HepG2 (cell line): ENCODE results near the gene MCM8. TPM values are rescaled to one million over a fixed set of nuclear protein-coding genes. Genes with fewer than 3 reads are reported as not detected.

Source experiments
- ATAC-seq: fragments of 200-7000 bp; cut with Tn5 transposase; 3 replicates; pipeline ENCODE4 v1.9.1; 2020; ENCODE audit warnings: mild to moderate bottlenecking, moderate library complexity
- BruUV-seq: library from RNA; stranded (reverse); fragments of 400-500 nt; replicated peaks from 2 replicates; lab custom pipeline; 2021; lab: Mats Ljungman, UMichigan
- CTCF ChIA-PET: fragments of 300-600 bp; formaldehyde crosslinking; extraction: SDS; loops from one replicate; lab custom pipeline; 2021; ENCODE audit warnings: low total read pairs, inconsistent platforms, low intra/inter-chr PET ratio; lab: Yijun Ruan, JAX
- POLR2A ChIA-PET: fragments of 350-600 bp; sonication (Branson Sonifier 250); formaldehyde crosslinking; loops from one replicate; lab custom pipeline; 2020; ENCODE audit warnings: antibody characterized with exemption, inconsistent platforms; lab: Yijun Ruan, JAX
- DNase-seq: peaks from one replicate; pipeline ENCODE4 v3.0.0-alpha.2; 2015; ENCODE audit warnings: low spot score
- FAIRE-seq: peaks from 3 replicates; lab custom pipeline; 2011; peaks lifted over from hg19 to GRCh38; lab: Jason Lieb, UNC
- H2AFZ ChIP-seq: one replicate; pipeline ENCODE4 v1.6.1; 2011; ENCODE audit warnings: low read length, inconsistent platforms
- H3K27ac ChIP-seq: fragments of 300-600 bp; 3 replicates; pipeline ENCODE4 v1.8.0; 2011; ENCODE audit warnings: mixed run types, mild to moderate bottlenecking, mixed read lengths, low read length, inconsistent platforms; ENCODE audit not compliant: insufficient read depth; ENCODE audit errors: extremely low read length
- H3K27me3 ChIP-seq, 2 experiments: fragments of 200-600 bp in 1 of 2; 2 replicates in 1 of 2; 3 replicates in 1 of 2; pipeline versions ENCODE4 v1.6.0 to v1.8.0; 2011; ENCODE audit warnings: low read length in 2 of 2, mild to moderate bottlenecking in 2 of 2, moderate library complexity in 2 of 2, inconsistent platforms in 1 of 2; ENCODE audit not compliant: insufficient read depth in 2 of 2, control insufficient read depth in 1 of 2
- H3K36me3 ChIP-seq, 2 experiments: fragments of 200-600 bp in 1 of 2; replicated peaks in 1 of 2; 2 replicates in 1 of 2; 3 replicates in 1 of 2; pipeline versions ENCODE4 v1.5.1 to v1.8.0; 2011; ENCODE audit warnings: low read length in 2 of 2, inconsistent platforms in 1 of 2; ENCODE audit not compliant: insufficient read depth in 2 of 2, control insufficient read depth in 1 of 2
- H3K4me1 ChIP-seq: 2 replicates; pipeline ENCODE4 v1.5.1; 2012; ENCODE audit warnings: low read length, inconsistent platforms; ENCODE audit not compliant: insufficient read depth
- H3K4me2 ChIP-seq: 2 replicates; pipeline ENCODE4 v1.6.0; 2011; ENCODE audit warnings: low read depth, low read length, inconsistent platforms
- H3K4me3 ChIP-seq, 3 experiments: fragments of 200-600 bp in 1 of 3; sonication (generic), shearing (Covaris generic) in 1 of 3; replicated peaks in 1 of 3; 2 replicates each; pipeline ENCODE4 v1.5.1; 2011 to 2016; ENCODE audit warnings: low read length in 3 of 3, inconsistent platforms in 2 of 3, low read depth in 2 of 3, mild to moderate bottlenecking in 2 of 3, control low read depth in 1 of 3, mixed read lengths in 1 of 3; ENCODE audit not compliant: insufficient read depth in 1 of 3
- H3K79me2 ChIP-seq: one replicate; pipeline ENCODE4 v1.6.1; 2011; ENCODE audit warnings: low read length, inconsistent platforms; ENCODE audit not compliant: insufficient read depth
- H3K9ac ChIP-seq: 2 replicates; pipeline ENCODE4 v1.6.0; 2011; ENCODE audit warnings: mild to moderate bottlenecking, low read depth, low read length, inconsistent platforms; ENCODE audit not compliant: insufficient read depth
- H3K9me3 ChIP-seq: 2 replicates; pipeline ENCODE4 v1.5.1; 2012; ENCODE audit warnings: mild to moderate bottlenecking, low read length
- H4K20me1 ChIP-seq: 2 replicates; pipeline ENCODE4 v1.6.0; 2011; ENCODE audit warnings: inconsistent platforms, mild to moderate bottlenecking, low read length, moderate library complexity; ENCODE audit not compliant: insufficient read depth
- ASH2L ChIP-seq: fragments of 300-600, 200-600 bp; sonication (generic); IDR thresholded peaks from 2 replicates; pipeline ENCODE4 v1.7.0; 2017; ENCODE audit warnings: low read depth, mild to moderate bottlenecking, moderate library complexity, mixed read lengths, low read length; ENCODE audit not compliant: insufficient read length
- GZF1 ChIP-seq: sonication (generic); formaldehyde crosslinking; IDR thresholded peaks from 2 replicates; pipeline ENCODE4 v1.5.1; 2020; ENCODE audit warnings: mild to moderate bottlenecking, missing genetic modification reagents
- NFE2 ChIP-seq: sonication (generic); formaldehyde crosslinking; IDR thresholded peaks from 2 replicates; pipeline ENCODE4 v1.4.0; 2020; ENCODE audit warnings: missing genetic modification reagents
- SP140L ChIP-seq: sonication (generic); formaldehyde crosslinking; IDR thresholded peaks from 2 replicates; pipeline ENCODE4 v1.4.0; 2020; ENCODE audit warnings: missing genetic modification reagents, borderline replicate concordance
- ZNF878 ChIP-seq: sonication (generic); formaldehyde crosslinking; IDR thresholded peaks from 2 replicates; pipeline ENCODE4 v1.8.1; 2023; ENCODE audit warnings: mild to moderate bottlenecking, missing genetic modification reagents, moderate library complexity
- WGBS: methylation state at CpG from one replicate; pipeline ENCODE4 v1.1.6; 2017; ENCODE audit warnings: low lambda C conversion rate; 5-methylcytosine and 5-hydroxymethylcytosine counted together
- in situ Hi-C: cut with HindIII; loops from 2 replicates; pipeline ENCODE4 v1.10.0; 2017; ENCODE audit warnings: low pct_unique_long_range_greater_than_20kb; ENCODE audit not compliant: extremely low pct_ligation_motif_present
- intact Hi-C: fragments of 100-400 bp; cut with micrococcal nuclease; formaldehyde crosslinking; loops from one replicate; pipeline ENCODE4 v1.10.0; 2022; ENCODE audit not compliant: unreplicated experiment
- polyA plus RNA-seq, 8 experiments: library from polyadenylated mRNA; depleted of rRNA in 3 of 8; stranded (reverse) in 7 of 8; unstranded in 1 of 8; fragments of >200 nt; fragmentation: Illumina TruSeq in 4 of 8; extraction: Trizol in 4 of 8; gene quantifications; 2 replicates each; pipeline versions ENCODE4 v1.2.1 to v1.2.3, GENCODE V29; 2011 to 2016; ENCODE audit warnings: low read depth in 4 of 8, missing spikeins in 1 of 8, mixed read lengths in 1 of 8; ENCODE audit not compliant: insufficient read depth in 1 of 8
- total RNA-seq, 5 experiments: library from RNA; depleted of rRNA; stranded (reverse); fragments of >200 nt; fragmentation: Illumina TruSeq; extraction: Trizol; gene quantifications; 2 replicates each; pipeline ENCODE4 v1.2.3, GENCODE V29; 2016; ENCODE audit warnings: low read depth in 1 of 5
- TF ChIP-seq, protein P1 (sequence below): sonication (generic); formaldehyde crosslinking; IDR thresholded peaks from 2 replicates; pipeline ENCODE4 v1.4.0; 2020; ENCODE audit warnings: missing genetic modification reagents, mild to moderate bottlenecking, borderline replicate concordance
- TF ChIP-seq, protein P2 (sequence below): sonication (generic); formaldehyde crosslinking; IDR thresholded peaks from 2 replicates; pipeline ENCODE4 v1.5.0; 2020; ENCODE audit warnings: missing genetic modification reagents

Gene MCM8
- total and polyA plus RNA-seq, 2 of the 13 experiments (the other 11 are each of a cell fraction or from before 2014, with no cell fraction given) = 11.5 to 59.3 TPM

DNA sequence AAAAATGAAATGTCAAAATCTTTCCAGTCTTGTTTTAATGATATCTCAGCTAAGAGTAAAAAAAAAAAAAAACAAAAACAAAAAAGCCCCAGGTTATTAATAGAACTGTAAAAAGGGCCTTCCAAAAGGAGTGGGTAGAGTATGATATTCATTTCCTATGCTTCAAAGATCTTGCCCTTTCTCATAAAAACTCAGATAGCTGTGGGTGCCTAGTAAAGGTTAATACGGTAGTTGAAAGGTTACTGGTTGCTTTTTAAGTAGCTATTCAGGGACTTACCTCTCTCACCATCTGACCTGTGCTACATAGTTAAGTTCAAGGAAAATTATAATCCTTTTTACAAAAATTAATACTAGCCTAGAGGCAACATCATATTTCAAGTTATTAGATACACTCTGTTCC is 15.1 kb upstream of the MCM8 start:
- Histone ChIP-seq H3K36me3 (peaks cover 8 to 11% of the 10 kb centered on the region in 2 experiments), H3K9ac (no peak overlapping the region), H3K27me3 (no peaks in the 10 kb centered on the region), H4K20me1 (no peaks in the 10 kb centered on the region), H3K9me3 (no peaks in the 10 kb centered on the region), H3K4me2 (no peak overlapping the region), H3K4me3 (no peak overlapping the region), H2AFZ (no peak overlapping the region), H3K79me2 (no peaks in the 10 kb centered on the region), H3K27ac (no peak overlapping the region), H3K4me1 (peaks cover 9% of the 10 kb centered on the region; the same call in 1 of the 2 replicates)
- FAIRE-seq (no peak), ATAC-seq (no peak), DNase-seq (no peak)
- ChIA-PET POLR2A (no interaction called here), CTCF (interaction anchor here (2.6 kb wide), 1 partner anchor 406 kb away, joined by 27 read pairs; no protein-coding TSS in a partner anchor)
- intact Hi-C loops (no loop called here), in situ Hi-C loops (no loop called here)
- TF ChIP-seq ASH2L (no peak), GZF1 (CRISPR knock-in tag) (peak; percentile 97)
- no TSS peak for BruUV-seq
- 87% methylated on average over 1 of the region's 1 CpG for WGBS

DNA sequence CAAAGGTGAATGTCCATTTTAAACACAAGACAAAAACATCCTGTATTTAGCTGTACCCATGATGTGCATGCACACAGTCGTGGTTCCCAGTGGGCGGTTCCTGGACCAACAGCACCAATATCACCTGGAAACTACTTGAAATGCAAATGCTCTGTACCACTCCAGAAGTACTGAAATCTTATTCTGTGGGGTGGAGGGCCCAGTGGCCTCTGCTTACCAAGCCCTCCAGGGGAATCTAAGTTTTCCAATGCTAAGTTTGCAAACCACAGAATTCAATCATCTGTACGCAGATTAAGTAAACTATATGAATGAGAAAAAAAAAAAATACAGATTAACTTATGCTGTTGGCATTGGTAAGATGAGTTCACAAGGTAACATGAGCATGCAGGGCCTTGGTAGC is 14.2 kb upstream of the MCM8 start:
- no TSS peak for BruUV-seq
- CTCF ChIA-PET = no interaction called here
- H3K27me3 ChIP-seq = no peaks in the 10 kb centered on the region
- peaks cover 9% of the 10 kb centered on the region; the same call in 1 of the 2 replicates for H3K4me1 ChIP-seq
- POLR2A ChIA-PET = no interaction called here
- H3K9me3 ChIP-seq = no peaks in the 10 kb centered on the region
- no peak for DNase-seq
- intact Hi-C loops (no loop called here), in situ Hi-C loops (no loop called here)
- no peak overlapping the region for H3K4me2 ChIP-seq
- 88% methylated on average over 3 of the region's 3 CpGs for WGBS
- H3K9ac ChIP-seq = no peak overlapping the region
- no peaks in the 10 kb centered on the region for H3K79me2 ChIP-seq
- no peak overlapping the region for H3K4me3 ChIP-seq
- H4K20me1 ChIP-seq = no peaks in the 10 kb centered on the region
- ATAC-seq = no peak
- H3K36me3 ChIP-seq = peaks cover 13 to 19% of the 10 kb centered on the region in 2 experiments
- no peak overlapping the region for H3K27ac ChIP-seq
- H2AFZ ChIP-seq = no peak overlapping the region
- FAIRE-seq = no peak
- TF ChIP-seq, protein P1, sequence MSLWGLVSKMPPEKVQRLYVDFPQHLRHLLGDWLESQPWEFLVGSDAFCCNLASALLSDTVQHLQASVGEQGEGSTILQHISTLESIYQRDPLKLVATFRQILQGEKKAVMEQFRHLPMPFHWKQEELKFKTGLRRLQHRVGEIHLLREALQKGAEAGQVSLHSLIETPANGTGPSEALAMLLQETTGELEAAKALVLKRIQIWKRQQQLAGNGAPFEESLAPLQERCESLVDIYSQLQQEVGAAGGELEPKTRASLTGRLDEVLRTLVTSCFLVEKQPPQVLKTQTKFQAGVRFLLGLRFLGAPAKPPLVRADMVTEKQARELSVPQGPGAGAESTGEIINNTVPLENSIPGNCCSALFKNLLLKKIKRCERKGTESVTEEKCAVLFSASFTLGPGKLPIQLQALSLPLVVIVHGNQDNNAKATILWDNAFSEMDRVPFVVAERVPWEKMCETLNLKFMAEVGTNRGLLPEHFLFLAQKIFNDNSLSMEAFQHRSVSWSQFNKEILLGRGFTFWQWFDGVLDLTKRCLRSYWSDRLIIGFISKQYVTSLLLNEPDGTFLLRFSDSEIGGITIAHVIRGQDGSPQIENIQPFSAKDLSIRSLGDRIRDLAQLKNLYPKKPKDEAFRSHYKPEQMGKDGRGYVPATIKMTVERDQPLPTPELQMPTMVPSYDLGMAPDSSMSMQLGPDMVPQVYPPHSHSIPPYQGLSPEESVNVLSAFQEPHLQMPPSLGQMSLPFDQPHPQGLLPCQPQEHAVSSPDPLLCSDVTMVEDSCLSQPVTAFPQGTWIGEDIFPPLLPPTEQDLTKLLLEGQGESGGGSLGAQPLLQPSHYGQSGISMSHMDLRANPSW (CRISPR knock-in tag) = no peak
- TF ChIP-seq NFE2 (CRISPR knock-in tag) (no peak), ZNF878 (no peak), SP140L (CRISPR knock-in tag) (no peak)
- TF ChIP-seq, protein P2, sequence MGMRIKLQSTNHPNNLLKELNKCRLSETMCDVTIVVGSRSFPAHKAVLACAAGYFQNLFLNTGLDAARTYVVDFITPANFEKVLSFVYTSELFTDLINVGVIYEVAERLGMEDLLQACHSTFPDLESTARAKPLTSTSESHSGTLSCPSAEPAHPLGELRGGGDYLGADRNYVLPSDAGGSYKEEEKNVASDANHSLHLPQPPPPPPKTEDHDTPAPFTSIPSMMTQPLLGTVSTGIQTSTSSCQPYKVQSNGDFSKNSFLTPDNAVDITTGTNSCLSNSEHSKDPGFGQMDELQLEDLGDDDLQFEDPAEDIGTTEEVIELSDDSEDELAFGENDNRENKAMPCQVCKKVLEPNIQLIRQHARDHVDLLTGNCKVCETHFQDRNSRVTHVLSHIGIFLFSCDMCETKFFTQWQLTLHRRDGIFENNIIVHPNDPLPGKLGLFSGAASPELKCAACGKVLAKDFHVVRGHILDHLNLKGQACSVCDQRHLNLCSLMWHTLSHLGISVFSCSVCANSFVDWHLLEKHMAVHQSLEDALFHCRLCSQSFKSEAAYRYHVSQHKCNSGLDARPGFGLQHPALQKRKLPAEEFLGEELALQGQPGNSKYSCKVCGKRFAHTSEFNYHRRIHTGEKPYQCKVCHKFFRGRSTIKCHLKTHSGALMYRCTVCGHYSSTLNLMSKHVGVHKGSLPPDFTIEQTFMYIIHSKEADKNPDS (CRISPR knock-in tag) = no peak
- TF ChIP-seq, all 625 proteins: peak for 0
